Tibial nerve (tissue), 4 donors: ENCODE measurements around the gene LCN2. TPM values are rescaled to one million over a fixed set of nuclear protein-coding genes. Genes with fewer than 3 reads are reported as not detected.
"Not testable (repeated sequence)": the region's sequence is repeated elsewhere in the genome, so short reads cannot be mapped to it uniquely, and the experiment has no call there.

ENCODE experiments used
- DNase-seq, 2 donors: peaks; one replicate each; pipeline ENCODE4 v3.0.0-alpha.2; 2019; ENCODE audit warnings: low spot score in 2 of 2
- H3K27ac ChIP-seq, 4 donors: fragments of 200-600 bp; sonication (generic) in 3 of 4; one replicate each; pipeline ENCODE4 v1.5.1; 2017 to 2019; ENCODE audit warnings: mild to moderate bottlenecking in 1 of 4
- H3K27me3 ChIP-seq, 2 donors: fragments of 200-600 bp; sonication (generic) in 1 of 2; one replicate each; pipeline versions ENCODE4 v1.5.1 to v1.6.0; 2017 to 2019
- H3K36me3 ChIP-seq, 3 donors: fragments of 200-600 bp; sonication (generic); one replicate each; pipeline ENCODE4 v1.5.1; 2018 to 2019
- H3K4me1 ChIP-seq, 4 donors: fragments of 200-600 bp; sonication (generic) in 3 of 4; one replicate each; pipeline ENCODE4 v1.5.1; 2017 to 2019
- H3K4me3 ChIP-seq, 4 donors: fragments of 200-600 bp; sonication (generic) in 3 of 4; one replicate each; pipeline ENCODE4 v1.5.1; 2017 to 2019; ENCODE audit warnings: mild to moderate bottlenecking in 1 of 4, moderate library complexity in 1 of 4
- H3K9me3 ChIP-seq, 4 donors: fragments of 200-600 bp; sonication (generic) in 3 of 4; one replicate each; pipeline ENCODE4 v1.5.1; 2017 to 2019
- EP300 ChIP-seq, 2 donors: sonication (generic); formaldehyde crosslinking; IDR thresholded peaks; one replicate each; pipeline ENCODE4 v1.6.1; 2017; ENCODE audit warnings: antibody characterized with exemption in 2 of 2, mild to moderate bottlenecking in 1 of 2
- POLR2A ChIP-seq, 2 donors: fragments of 450-650 bp; IDR thresholded peaks; one replicate each; pipeline ENCODE4 v1.6.1; 2017; ENCODE audit warnings: antibody characterized with exemption in 2 of 2, mild to moderate bottlenecking in 2 of 2, moderate library complexity in 2 of 2
- WGBS, 2 donors: methylation state at CpG; one replicate each; pipeline ENCODE4 v1.1.5; 2018; 5-methylcytosine and 5-hydroxymethylcytosine counted together
- total RNA-seq, 4 donors: library from RNA; depleted of rRNA; stranded (reverse); fragments of >200 nt; gene quantifications; one replicate each; pipeline ENCODE4 v1.1.0, GENCODE V29; 2016
- TF ChIP-seq, protein P1 (sequence below), 5 experiments: fragments of 200-600 bp in 3 of 5; fragments of 450-650 bp in 2 of 5; sonication (generic) in 3 of 5; IDR thresholded peaks; one replicate each; pipeline ENCODE4 v1.5.1; 2016 to 2019; ENCODE audit warnings: antibody characterized with exemption in 5 of 5, mild to moderate bottlenecking in 3 of 5, moderate library complexity in 2 of 5

LCN2 gene
- total RNA-seq, 4 donors from 2014 or later = not detected

DNA sequence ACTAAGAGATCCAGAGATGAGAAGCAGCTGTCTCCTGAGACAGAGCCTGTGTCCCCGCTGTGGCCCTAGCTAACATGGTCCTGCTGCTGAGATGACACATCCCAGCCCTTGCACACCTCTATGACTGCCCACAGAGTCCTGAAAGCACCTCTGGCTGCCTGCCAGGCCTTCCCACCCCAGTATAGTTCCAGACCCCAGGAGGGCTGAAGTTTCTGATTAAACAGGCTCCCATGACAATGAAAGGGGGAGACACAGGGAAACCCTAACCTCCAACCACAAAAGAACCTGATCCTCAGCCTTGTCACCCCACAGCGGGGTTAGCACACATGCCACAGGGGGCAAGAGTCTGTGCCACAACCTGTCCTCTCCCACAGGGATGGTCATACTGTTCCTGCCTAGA is 26.5 kb downstream of the LCN2 start:
- H3K36me3 ChIP-seq = peaks cover 13 to 100% (median 33%) of the 10 kb centered on the region in 3 donors
- WGBS, 2 donors = 96 to 100% methylated on average over 2 of the region's 2 CpGs

DNA sequence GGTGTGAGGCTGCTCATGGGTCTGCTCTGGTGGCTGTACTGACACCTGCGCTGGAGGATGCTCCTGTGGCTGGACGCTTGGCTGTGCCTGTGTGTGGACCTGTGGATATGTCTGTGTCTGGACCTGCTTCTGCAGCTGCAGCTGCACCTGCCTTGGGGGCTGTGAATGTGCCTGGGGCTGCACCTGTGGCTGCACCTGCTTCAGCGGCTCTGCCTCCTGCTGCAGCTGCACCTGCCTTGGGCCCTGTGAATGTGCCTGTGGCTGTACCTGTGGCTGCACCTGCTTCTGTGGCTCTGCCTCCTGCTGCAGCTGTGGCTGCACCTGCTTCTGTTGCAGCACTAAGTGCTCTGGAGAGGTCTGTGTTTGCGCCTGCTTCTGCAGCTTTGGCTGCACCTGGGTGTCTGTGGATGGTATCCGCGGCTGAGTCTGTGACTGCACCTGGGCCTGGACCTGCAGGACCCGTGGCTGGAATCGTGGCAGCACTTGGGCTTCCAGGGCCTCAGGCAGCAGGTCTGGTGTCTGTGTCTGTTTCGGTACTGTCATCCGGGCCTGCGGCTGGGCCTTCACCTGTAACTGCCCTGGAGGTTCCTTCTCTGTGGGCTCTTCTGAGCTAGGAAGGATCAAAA is 29.7 kb downstream of the LCN2 start:
- peaks cover 13 to 91% (median 41%) of the 10 kb centered on the region in 3 donors for H3K36me3 ChIP-seq
- H3K9me3 ChIP-seq = peaks cover 0 to 7% (median 0%) of the 10 kb centered on the region in 4 donors
- H3K27me3 ChIP-seq = no peaks in the 10 kb centered on the region
- no peaks in the 10 kb centered on the region for H3K4me1 ChIP-seq
- DNase-seq = no peak
- no peak overlapping the region for H3K4me3 ChIP-seq
- H3K27ac ChIP-seq = no peak overlapping the region
- WGBS, 2 donors = 95 to 98% methylated on average over 9 to 10 of the region's 11 CpGs
- TF ChIP-seq EP300 (IDR thresholded peaks at IDR 0.05) = no peak
- TF ChIP-seq POLR2A (IDR thresholded peaks at IDR 0.05) = no peak
- TF ChIP-seq, protein P1, sequence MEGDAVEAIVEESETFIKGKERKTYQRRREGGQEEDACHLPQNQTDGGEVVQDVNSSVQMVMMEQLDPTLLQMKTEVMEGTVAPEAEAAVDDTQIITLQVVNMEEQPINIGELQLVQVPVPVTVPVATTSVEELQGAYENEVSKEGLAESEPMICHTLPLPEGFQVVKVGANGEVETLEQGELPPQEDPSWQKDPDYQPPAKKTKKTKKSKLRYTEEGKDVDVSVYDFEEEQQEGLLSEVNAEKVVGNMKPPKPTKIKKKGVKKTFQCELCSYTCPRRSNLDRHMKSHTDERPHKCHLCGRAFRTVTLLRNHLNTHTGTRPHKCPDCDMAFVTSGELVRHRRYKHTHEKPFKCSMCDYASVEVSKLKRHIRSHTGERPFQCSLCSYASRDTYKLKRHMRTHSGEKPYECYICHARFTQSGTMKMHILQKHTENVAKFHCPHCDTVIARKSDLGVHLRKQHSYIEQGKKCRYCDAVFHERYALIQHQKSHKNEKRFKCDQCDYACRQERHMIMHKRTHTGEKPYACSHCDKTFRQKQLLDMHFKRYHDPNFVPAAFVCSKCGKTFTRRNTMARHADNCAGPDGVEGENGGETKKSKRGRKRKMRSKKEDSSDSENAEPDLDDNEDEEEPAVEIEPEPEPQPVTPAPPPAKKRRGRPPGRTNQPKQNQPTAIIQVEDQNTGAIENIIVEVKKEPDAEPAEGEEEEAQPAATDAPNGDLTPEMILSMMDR (IDR thresholded peaks at IDR 0.05) = no peak

More for the DNA sequence above, 26.5 kb downstream of the LCN2 start:
- H3K27me3 ChIP-seq = no peaks in the 10 kb centered on the region
- DNase-seq = no peak
- no peaks in the 10 kb centered on the region for H3K4me1 ChIP-seq
- H3K27ac ChIP-seq = no peak overlapping the region
- H3K4me3 ChIP-seq = no peak overlapping the region
- TF ChIP-seq EP300 (IDR thresholded peaks at IDR 0.05) (no peak), POLR2A (IDR thresholded peaks at IDR 0.05) (no peak)
- TF ChIP-seq, protein P1 (IDR thresholded peaks at IDR 0.05) = no peak
- peaks cover 0 to 7% (median 0%) of the 10 kb centered on the region in 4 donors for H3K9me3 ChIP-seq

DNA sequence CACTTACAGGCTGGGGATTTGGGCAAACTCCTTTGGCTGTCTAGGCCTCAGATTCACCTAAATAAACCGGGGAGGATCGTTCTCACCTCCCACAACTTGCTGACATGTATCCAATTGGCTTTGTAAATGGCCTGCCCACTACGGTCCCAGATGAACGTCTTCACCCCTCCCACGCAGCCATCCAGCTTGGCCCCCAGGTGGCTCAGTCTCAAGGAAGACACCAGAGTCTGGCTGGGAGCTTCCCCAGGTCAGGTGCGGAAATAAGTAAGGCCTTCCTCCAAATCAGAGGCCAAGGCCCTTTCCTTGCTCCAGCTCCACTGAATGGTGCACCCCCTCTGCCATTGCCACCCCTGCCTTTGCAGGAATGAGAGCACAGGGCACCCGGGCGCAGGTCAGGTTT is 30.7 kb downstream of the LCN2 start:
- Histone ChIP-seq H3K4me1 (no peaks in the 10 kb centered on the region), H3K27me3 (no peaks in the 10 kb centered on the region), H3K27ac (no peak overlapping the region), H3K36me3 (peaks cover 13 to 91% (median 41%) of the 10 kb centered on the region in 3 donors), H3K4me3 (no peak overlapping the region), H3K9me3 (peaks cover 0 to 7% (median 0%) of the 10 kb centered on the region in 4 donors)
- WGBS, 2 donors = 88 to 89% methylated on average over 8 of the region's 8 CpGs
- DNase-seq = no peak
- TF ChIP-seq, protein P1 (IDR thresholded peaks at IDR 0.05) = no peak
- no peak for TF ChIP-seq POLR2A (IDR thresholded peaks at IDR 0.05)

DNA sequence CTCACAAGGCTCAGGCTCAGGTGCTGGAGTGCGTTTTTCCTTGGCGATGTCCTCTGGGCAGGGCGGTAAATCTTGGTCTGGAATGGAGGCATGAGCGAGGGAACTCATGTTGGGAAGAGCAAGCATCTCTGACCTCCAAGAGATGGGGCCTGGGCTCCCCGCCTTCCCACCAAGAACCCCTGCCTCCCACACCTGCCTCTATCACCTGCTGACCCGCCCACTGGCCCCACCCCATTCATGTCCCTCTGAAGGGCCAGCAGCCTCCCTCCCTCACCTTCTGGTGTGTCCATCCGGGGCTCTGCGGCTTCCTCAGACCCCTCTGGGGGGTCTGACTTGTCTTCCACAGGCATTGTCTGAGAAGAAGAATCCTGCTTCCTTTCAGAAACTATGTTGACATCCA is 31.2 kb downstream of the LCN2 start:
- H3K36me3 ChIP-seq = peaks cover 13 to 91% (median 41%) of the 10 kb centered on the region in 3 donors
- no peak overlapping the region for H3K27ac ChIP-seq
- H3K9me3 ChIP-seq = peaks cover 0 to 7% (median 0%) of the 10 kb centered on the region in 4 donors
- 97 to 98% methylated on average over 8 of the region's 8 CpGs for WGBS, 2 donors
- DNase-seq = no peak
- no peaks in the 10 kb centered on the region for H3K4me1 ChIP-seq
- H3K27me3 ChIP-seq = no peaks in the 10 kb centered on the region
- no peak overlapping the region for H3K4me3 ChIP-seq
- TF ChIP-seq, protein P1 (IDR thresholded peaks at IDR 0.05) = no peak
- no peak for TF ChIP-seq POLR2A (IDR thresholded peaks at IDR 0.05)
- no peak for TF ChIP-seq EP300 (IDR thresholded peaks at IDR 0.05)

DNA sequence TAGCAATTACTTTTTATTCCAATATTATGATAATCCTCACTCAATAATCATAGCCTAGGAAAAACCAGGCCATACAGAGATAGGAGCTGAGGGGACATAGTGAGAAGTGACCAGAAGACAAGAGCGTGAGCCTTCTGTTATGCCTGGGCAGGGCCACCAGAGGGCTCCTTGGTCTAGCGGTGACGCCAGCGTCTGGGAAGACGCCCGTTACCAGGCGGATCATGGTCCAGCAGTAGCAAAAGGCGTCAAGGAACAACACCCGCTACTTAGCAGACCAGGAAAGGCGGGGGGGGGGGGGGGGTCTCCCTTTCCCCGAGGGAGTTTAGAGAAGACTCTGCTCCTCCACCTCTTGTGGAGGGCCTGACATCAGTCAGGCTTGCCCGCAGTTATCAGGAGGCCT is 32.2 kb downstream of the LCN2 start:
- WGBS, 2 donors = 13 to 21% methylated on average over 10 to 12 of the region's 12 CpGs
- H3K36me3 ChIP-seq = peaks cover 13 to 91% (median 34%) of the 10 kb centered on the region in 3 donors
- H3K4me1 ChIP-seq, H3K27me3 ChIP-seq, H3K9me3 ChIP-seq, H3K27ac ChIP-seq, H3K4me3 ChIP-seq: not testable (repeated sequence)
- DNase-seq = peak in 1 of 2 donors; percentile 33
- TF ChIP-seq, protein P1 (IDR thresholded peaks at IDR 0.05) = peak; percentile 36 to 60 (median 48)
